SU-DHL-6 (cell line): ENCODE results near the gene KCNT2.

Experiments used
- CTCF ChIP-seq: fragments of 200-600 bp; sonication (generic); IDR thresholded peaks from one replicate; pipeline ENCODE4 v1.5.1; 2017; ENCODE audit warnings: antibody characterized with exemption, mild to moderate bottlenecking, low read length, moderate library complexity; ENCODE audit not compliant: insufficient read depth, poor library complexity, severe bottlenecking
- EZH2phosphoT487 ChIP-seq: fragments of 200-600 bp; sonication (generic), shearing (Covaris generic); conservative IDR thresholded peaks from 2 replicates; pipeline ENCODE4 v1.6.1; 2018; ENCODE audit warnings: mild to moderate bottlenecking, antibody characterized with exemption, low read length, moderate library complexity, mixed read lengths

DNA sequence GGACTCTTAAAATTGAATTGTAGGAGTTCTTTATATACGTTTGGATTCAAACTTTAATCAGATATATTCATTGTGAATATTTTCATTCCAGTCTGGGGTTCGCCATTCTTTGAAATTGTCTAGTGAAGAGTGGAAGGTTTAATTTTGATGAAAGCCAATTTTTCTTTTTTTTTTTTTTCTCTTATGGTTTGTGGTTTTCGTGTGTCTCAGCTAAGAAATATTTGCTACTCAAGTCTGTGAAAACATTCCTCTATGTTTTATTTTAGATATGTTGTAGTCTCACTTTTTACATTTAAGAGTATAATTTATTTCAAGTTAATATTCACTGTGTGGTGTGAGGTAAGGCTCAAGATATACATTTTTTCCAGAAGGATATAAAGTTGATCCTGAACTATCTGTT, 220.5 kb downstream of the KCNT2 start:
- TF ChIP-seq CTCF (no peak), EZH2phosphoT487 (no peak)
